Liver (tissue), 9 donors: Measurements from ENCODE around the gene C15orf62. TPM values are rescaled to one million over a fixed set of nuclear protein-coding genes. Genes with fewer than 3 reads are reported as not detected.
A peak's percentile ranks its signal among the peaks of the same experiment; 100 is the strongest.

Experiments used
- DNase-seq: peaks from one replicate; pipeline ENCODE4 v3.0.0-alpha.2; 2017; ENCODE audit warnings: low spot score
- H3K27ac ChIP-seq, 2 donors: one replicate each; pipeline ENCODE4 v1.7.0; 2013; ENCODE audit warnings: inconsistent platforms in 2 of 2, low read length in 2 of 2, control low read depth in 1 of 2, low read depth in 1 of 2, mild to moderate bottlenecking in 1 of 2
- H3K27me3 ChIP-seq, 4 donors: one replicate each; pipeline versions ENCODE4 v1.6.1 to v1.7.0; 2013; ENCODE audit warnings: low read length in 3 of 4, inconsistent platforms in 1 of 4, mild to moderate bottlenecking in 1 of 4, moderate library complexity in 1 of 4; ENCODE audit not compliant: control insufficient read depth in 4 of 4, insufficient read depth in 4 of 4
- H3K36me3 ChIP-seq, 4 donors: one replicate each; pipeline versions ENCODE4 v1.6.1 to v1.7.0; 2013; ENCODE audit warnings: low read length in 3 of 4, mild to moderate bottlenecking in 3 of 4, low read depth in 1 of 4, moderate library complexity in 1 of 4; ENCODE audit not compliant: control insufficient read depth in 4 of 4, insufficient read depth in 3 of 4
- H3K4me1 ChIP-seq, 4 donors: one replicate each; pipeline versions ENCODE4 v1.6.1 to v1.7.0; 2013; ENCODE audit warnings: low read length in 3 of 4, mild to moderate bottlenecking in 3 of 4, moderate library complexity in 1 of 4; ENCODE audit not compliant: control insufficient read depth in 4 of 4, insufficient read depth in 4 of 4
- H3K4me3 ChIP-seq, 3 donors: one replicate each; pipeline versions ENCODE4 v1.6.1 to v1.7.0; 2013; ENCODE audit warnings: low read length in 3 of 3, control low read depth in 1 of 3, low read depth in 1 of 3, mild to moderate bottlenecking in 1 of 3
- H3K9ac ChIP-seq, 2 donors: one replicate each; pipeline ENCODE4 v1.7.0; 2013; ENCODE audit warnings: low read length in 2 of 2, mild to moderate bottlenecking in 2 of 2, moderate library complexity in 2 of 2, control low read depth in 1 of 2, low read depth in 1 of 2
- H3K9me3 ChIP-seq, 4 donors: one replicate each; pipeline versions ENCODE4 v1.6.1 to v1.7.0; 2013; ENCODE audit warnings: low read length in 3 of 4; ENCODE audit not compliant: control insufficient read depth in 4 of 4
- ATF3 ChIP-seq: IDR thresholded peaks from 2 replicates; pipeline ENCODE4 v1.6.1; 2016; ENCODE audit warnings: antibody characterized with exemption
- CTCF ChIP-seq: fragments of 150-350 bp; IDR thresholded peaks from 2 replicates; pipeline ENCODE4 v1.5.1; 2017; ENCODE audit warnings: improper control_type of control experiment, low read depth, low read length; ENCODE audit not compliant: missing input control
- EGR1 ChIP-seq, 2 donors: IDR thresholded peaks; 2 replicates each; pipeline ENCODE4 v1.6.1; 2016 to 2018; ENCODE audit warnings: antibody characterized with exemption in 2 of 2, low read depth in 2 of 2
- FOXA1 ChIP-seq: IDR thresholded peaks from 2 replicates; pipeline ENCODE4 v1.6.1; 2016; ENCODE audit warnings: antibody characterized with exemption
- FOXA2 ChIP-seq: IDR thresholded peaks from 2 replicates; pipeline ENCODE4 v1.6.1; 2016; ENCODE audit warnings: antibody characterized with exemption
- HNF4A ChIP-seq, 2 donors: conservative IDR thresholded peaks; 2 replicates each; pipeline ENCODE4 v1.6.1; 2016; ENCODE audit warnings: antibody characterized with exemption in 2 of 2, mild to moderate bottlenecking in 2 of 2
- HNF4G ChIP-seq: IDR thresholded peaks from 2 replicates; pipeline ENCODE4 v1.6.1; 2016; ENCODE audit warnings: antibody characterized with exemption
- JUND ChIP-seq, 2 donors: IDR thresholded peaks; 2 replicates each; pipeline ENCODE4 v1.6.1; 2016; ENCODE audit warnings: antibody characterized with exemption in 2 of 2
- MAX ChIP-seq: IDR thresholded peaks from 2 replicates; pipeline ENCODE4 v1.6.1; 2016; ENCODE audit warnings: antibody characterized with exemption
- RAD21 ChIP-seq, 2 donors: IDR thresholded peaks; 2 replicates each; pipeline ENCODE4 v1.6.1; 2016; ENCODE audit warnings: antibody characterized with exemption in 2 of 2, mild to moderate bottlenecking in 2 of 2
- REST ChIP-seq: IDR thresholded peaks from 2 replicates; pipeline ENCODE4 v1.6.1; 2016; ENCODE audit warnings: antibody characterized with exemption, mild to moderate bottlenecking
- RXRA ChIP-seq, 2 donors: IDR thresholded peaks; 2 replicates each; pipeline ENCODE4 v1.6.1; 2017 to 2018; ENCODE audit warnings: antibody characterized with exemption in 2 of 2, mild to moderate bottlenecking in 1 of 2
- SP1 ChIP-seq: IDR thresholded peaks from 2 replicates; pipeline ENCODE4 v1.6.1; 2018; ENCODE audit warnings: antibody characterized with exemption, mild to moderate bottlenecking
- TAF1 ChIP-seq: conservative IDR thresholded peaks from 2 replicates; pipeline ENCODE4 v1.6.1; 2016; ENCODE audit warnings: antibody characterized with exemption, mild to moderate bottlenecking
- YY1 ChIP-seq: IDR thresholded peaks from 2 replicates; pipeline ENCODE4 v1.6.1; 2016; ENCODE audit warnings: antibody characterized with exemption, mild to moderate bottlenecking
- ZBTB33 ChIP-seq: IDR thresholded peaks from 2 replicates; pipeline ENCODE4 v1.6.1; 2016; ENCODE audit warnings: antibody characterized with exemption
- WGBS: extraction: QIAGEN DNeasy Blood & Tissue Kit; methylation state at CpG from one replicate; pipeline ENCODE4 v1.1.7; 2013; 5-methylcytosine and 5-hydroxymethylcytosine counted together
- polyA plus RNA-seq, 2 donors: library from polyadenylated mRNA; stranded (reverse) in 1 of 2; unstranded in 1 of 2; fragments of 200-250 nt in 1 of 2; fragments of >200 nt in 1 of 2; fragmentation: Nextera tagmentation in 1 of 2; extraction: Ambion mirVana in 1 of 2; gene quantifications; one replicate each; pipeline versions ENCODE4 v1.2.1 to v1.2.3, GENCODE V29; 2013 to 2015
- total RNA-seq, 2 donors: library from RNA; depleted of rRNA; stranded (reverse); fragments of >200 nt; gene quantifications; one replicate each; pipeline ENCODE4 v1.2.3, GENCODE V29; 2014
- donor health status: healthy.
- donor health status: healthy.
- donor health status: healthy.
- donor health status: healthy.
- donor health status: healthy.

Gene C15orf62
- total and polyA plus RNA-seq, 4 donors = 0.19 to 0.92 (median 0.59) TPM

- H3K9ac ChIP-seq = no peak overlapping the region
- H3K4me3 ChIP-seq = no peak overlapping the region
- H3K36me3 ChIP-seq = no peaks in the 10 kb centered on the region
- TF ChIP-seq JUND (IDR thresholded peaks at IDR 0.05) (no peak), EGR1 (IDR thresholded peaks at IDR 0.05; ENCODE audit: low read depth in 2 of 2) (no peak), REST (no peak), FOXA2 (no peak), HNF4A (conservative IDR thresholded peaks at IDR 0.05) (no peak), RXRA (IDR thresholded peaks at IDR 0.05) (no peak), ZBTB33 (no peak), MAX (no peak), SP1 (no peak), FOXA1 (no peak), HNF4G (no peak), TAF1 (no peak), YY1 (no peak)
- 98% methylated on average over 3 of the region's 3 CpGs for WGBS
- H3K27me3 ChIP-seq = no peaks in the 10 kb centered on the region
- no peaks in the 10 kb centered on the region for H3K9me3 ChIP-seq
- DNase-seq = no peak
- no peak overlapping the region for H3K27ac ChIP-seq
- H3K4me1 ChIP-seq = peaks cover 16 to 39% (median 33%) of the 10 kb centered on the region in 4 donors
Observed at GRCh38 chr15:40799523-40799922, 29.7 kb downstream of the C15orf62 start.

GRCh38 chr15:40803076-40803475 is 33.3 kb downstream of the C15orf62 start:
- Histone ChIP-seq H3K27ac (peak overlapping the region in 1 of 2 donors; percentile 6), H3K9ac (no peak overlapping the region), H3K4me3 (no peak overlapping the region), H3K36me3 (no peaks in the 10 kb centered on the region), H3K4me1 (peaks cover 16 to 54% (median 44%) of the 10 kb centered on the region in 4 donors), H3K9me3 (no peaks in the 10 kb centered on the region), H3K27me3 (no peaks in the 10 kb centered on the region)
- WGBS = 50% methylated on average over 2 of the region's 2 CpGs
- TF ChIP-seq SP1 (no peak), HNF4G (no peak), RAD21 (IDR thresholded peaks at IDR 0.05) (no peak), MAX (no peak), EGR1 (IDR thresholded peaks at IDR 0.05; ENCODE audit: low read depth in 2 of 2) (no peak), HNF4A (conservative IDR thresholded peaks at IDR 0.05) (peak in 1 of 2 donors; percentile 43), ATF3 (no peak), JUND (IDR thresholded peaks at IDR 0.05) (no peak), YY1 (peak; percentile 26), RXRA (IDR thresholded peaks at IDR 0.05) (peak in 1 of 2 donors; percentile 36), REST (peak; percentile 11), ZBTB33 (no peak), CTCF (no peak)
- no peak for DNase-seq
